Cardiac fibroblast (primary cell): ENCODE data around the gene BTF3.
"Not testable (repeated sequence)": the region's sequence is repeated elsewhere in the genome, so short reads cannot be mapped to it uniquely, and the experiment has no call there.

Experiments
- DNase-seq, 2 donors: peaks; one replicate each; pipeline versions ENCODE4 v3.0.0 to v3.0.0-alpha.2; 2010; ENCODE audit warnings: low read depth in 2 of 2
- H3K4me3 ChIP-seq, 2 donors: replicated peaks in 1 of 2; 1 replicate in 1 of 2; 2 replicates in 1 of 2; pipeline ENCODE4 v1.5.1; 2011; ENCODE audit warnings: low read depth in 2 of 2, low read length in 2 of 2, mild to moderate bottlenecking in 2 of 2, moderate library complexity in 1 of 2
- TF ChIP-seq, protein P1 (sequence below): IDR thresholded peaks from one replicate; pipeline ENCODE4 v1.5.1; 2011; ENCODE audit warnings: low read depth, mild to moderate bottlenecking, low read length, inconsistent platforms

Gene BTF3

DNA sequence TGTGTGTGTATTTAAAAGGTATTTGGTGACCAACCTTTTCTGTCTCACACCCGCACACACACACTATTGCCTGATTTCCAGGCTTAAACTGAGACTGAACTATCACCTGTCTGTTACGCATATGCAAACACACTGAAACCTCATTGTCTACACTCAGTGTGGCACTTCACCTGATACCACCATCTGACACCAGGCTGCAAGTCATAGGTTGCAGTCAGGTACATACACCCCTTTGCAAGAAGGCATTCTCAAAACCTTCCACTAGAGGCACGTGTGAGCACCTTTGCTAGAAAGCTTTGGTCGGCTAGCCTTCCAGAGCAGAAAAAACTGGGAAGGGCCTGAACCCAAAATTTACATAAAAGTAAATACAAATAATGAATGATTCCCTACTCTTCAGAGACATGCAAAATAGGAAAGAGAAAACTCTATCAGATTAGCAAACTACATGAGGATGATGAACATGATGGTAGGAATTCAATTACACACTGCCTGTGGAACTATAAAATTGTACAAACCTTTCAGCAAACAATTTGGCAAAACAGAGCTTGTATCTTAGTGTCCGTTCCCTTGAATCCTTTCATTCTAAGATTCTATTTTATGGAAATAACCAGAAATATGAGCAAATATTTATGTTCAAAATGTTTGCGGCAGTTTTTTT, 43.7 kb upstream of the BTF3 start:
- TF ChIP-seq, protein P1, sequence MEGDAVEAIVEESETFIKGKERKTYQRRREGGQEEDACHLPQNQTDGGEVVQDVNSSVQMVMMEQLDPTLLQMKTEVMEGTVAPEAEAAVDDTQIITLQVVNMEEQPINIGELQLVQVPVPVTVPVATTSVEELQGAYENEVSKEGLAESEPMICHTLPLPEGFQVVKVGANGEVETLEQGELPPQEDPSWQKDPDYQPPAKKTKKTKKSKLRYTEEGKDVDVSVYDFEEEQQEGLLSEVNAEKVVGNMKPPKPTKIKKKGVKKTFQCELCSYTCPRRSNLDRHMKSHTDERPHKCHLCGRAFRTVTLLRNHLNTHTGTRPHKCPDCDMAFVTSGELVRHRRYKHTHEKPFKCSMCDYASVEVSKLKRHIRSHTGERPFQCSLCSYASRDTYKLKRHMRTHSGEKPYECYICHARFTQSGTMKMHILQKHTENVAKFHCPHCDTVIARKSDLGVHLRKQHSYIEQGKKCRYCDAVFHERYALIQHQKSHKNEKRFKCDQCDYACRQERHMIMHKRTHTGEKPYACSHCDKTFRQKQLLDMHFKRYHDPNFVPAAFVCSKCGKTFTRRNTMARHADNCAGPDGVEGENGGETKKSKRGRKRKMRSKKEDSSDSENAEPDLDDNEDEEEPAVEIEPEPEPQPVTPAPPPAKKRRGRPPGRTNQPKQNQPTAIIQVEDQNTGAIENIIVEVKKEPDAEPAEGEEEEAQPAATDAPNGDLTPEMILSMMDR: peak; percentile 94
- peak; percentile 58 to 67 for DNase-seq
- no peak overlapping the region for H3K4me3 ChIP-seq

DNA sequence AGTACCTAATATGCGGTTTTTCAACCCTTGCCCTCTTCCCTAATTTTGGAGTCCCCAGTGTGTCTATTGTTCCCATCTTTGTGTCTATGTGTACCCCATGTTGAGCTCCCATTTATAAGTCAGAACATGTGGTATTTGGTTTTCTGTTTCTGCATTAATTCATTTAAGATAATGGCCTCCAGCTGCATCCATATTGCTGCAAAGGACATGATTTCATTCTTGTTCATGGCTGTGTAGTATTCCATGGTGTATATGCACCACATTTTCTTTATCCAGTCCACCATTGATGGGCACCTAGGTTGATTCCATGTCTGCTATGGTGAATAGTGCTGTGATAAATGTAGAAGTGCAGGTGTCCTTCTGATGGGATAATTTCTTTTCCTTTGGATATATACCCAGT, 41.8 kb upstream of the BTF3 start:
- not testable (repeated sequence) for H3K4me3 ChIP-seq, DNase-seq

DNA sequence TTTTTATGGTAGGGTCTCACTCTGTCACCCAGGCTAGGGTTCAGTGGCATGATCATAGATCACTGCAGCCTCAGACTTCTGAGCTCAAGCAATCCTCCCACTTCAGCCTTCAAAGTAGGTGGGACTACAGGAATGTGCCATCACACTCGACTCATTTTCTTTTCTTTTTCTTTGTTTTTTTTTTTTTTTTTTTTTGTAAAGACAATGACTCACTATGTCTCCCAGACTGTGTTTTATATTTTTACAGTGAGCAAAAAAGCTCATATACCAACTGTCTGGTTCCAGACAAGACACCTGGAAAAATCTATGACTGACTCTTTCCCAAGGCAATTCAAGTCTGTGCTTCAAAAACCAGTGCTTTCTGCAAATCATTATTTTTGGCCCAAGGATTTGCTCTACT, 38.9 kb upstream of the BTF3 start:
- DNase-seq: peak in 1 of 2 donors; percentile 59
- H3K4me3 ChIP-seq: no peak overlapping the region
- TF ChIP-seq, protein P1: no peak

DNA sequence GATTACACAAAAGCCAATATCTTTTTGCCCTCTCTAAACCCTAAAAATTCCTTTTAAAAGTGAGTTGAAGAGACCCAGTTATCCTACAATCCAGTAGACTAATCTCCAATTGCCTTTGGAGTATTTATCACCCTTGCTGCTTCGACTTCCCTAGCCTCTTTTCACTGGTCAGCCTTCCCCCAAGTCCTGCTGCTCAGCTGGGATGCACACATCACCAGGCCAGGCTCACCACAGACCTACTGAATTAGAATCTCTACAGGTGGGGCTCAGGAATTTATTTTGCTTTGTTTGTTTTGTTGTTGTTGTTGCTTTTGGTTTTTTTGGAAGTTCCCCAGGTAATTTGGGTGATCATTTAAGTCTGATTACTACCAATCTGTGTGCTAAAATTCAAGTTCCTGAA, 38.1 kb upstream of the BTF3 start:
- TF ChIP-seq, protein P1: no peak
- no peak for DNase-seq
- H3K4me3 ChIP-seq: no peak overlapping the region

DNA sequence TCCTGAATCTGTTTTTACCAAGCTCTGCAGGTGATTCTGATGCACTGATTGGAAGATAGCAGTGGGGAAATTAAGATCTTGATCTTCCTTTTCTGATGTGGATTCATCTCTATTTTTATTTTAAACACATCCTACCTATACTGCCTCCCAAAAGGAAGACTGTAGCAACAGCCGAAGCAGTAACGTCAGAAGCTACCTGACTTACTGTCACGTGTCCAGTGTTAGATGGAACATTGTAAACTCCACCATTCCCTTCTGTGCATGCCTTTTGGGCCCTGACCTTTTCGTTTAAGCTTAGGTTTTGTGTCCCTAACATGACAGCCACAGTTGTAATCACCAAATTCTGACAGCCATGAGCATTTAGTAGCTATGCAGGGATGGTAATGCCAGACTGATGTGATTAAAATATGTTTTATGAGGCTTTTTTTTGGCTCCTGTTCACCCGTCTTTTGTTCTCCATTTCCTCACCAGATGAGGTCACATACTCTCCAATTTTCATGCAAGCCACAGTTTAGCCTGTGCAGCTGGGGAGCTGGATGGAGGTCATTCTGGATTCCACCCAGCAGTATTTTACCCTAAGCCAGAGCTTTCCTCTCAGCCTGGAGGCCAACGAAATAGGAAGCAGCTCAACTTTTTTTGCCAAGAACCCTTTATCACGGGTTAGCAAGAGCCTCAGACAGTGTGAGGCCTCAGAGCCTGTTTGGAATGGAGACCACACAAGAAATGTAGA, 34.1 kb upstream of the BTF3 start:
- TF ChIP-seq, protein P1: no peak
- peak; percentile 72 to 73 for DNase-seq
- H3K4me3 ChIP-seq: no peak overlapping the region

DNA sequence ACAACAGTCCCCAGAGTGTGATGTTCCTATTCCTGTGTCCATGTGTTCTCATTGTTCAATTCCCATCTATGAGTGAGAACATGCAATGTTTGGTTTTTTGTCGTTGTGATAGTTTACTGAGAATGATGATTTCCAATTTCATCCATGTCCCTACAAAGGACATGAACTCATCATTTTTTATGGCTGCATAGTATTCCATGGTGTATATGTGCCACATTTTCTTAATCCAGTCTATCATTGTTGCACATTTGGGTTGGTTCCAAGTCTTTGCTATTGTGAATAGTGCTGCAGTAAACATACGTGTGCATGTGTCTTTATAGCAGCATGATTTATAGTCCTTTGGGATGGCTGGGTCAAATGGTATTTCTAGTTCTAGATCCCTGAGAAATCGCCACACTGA, 29.6 kb upstream of the BTF3 start:
- not testable (repeated sequence) for DNase-seq

DNA sequence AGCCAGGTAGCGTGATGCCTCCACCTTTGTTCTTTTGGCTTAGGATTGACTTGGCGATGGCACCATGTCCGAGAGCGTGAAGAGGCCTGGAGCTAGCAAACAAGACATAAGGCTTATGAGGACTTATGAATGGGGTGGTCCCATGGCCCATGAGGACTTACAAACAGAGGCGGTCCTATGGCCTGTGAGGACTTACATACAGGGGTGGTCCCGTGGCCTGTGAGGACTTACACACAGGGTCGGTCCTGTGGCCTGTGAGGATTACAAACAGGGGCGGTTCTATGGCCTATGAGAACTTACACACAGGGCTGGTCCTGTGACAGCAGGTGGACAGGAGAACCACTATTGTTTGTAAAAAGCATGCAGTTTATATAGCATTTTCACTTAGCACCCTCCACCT, 28.4 kb upstream of the BTF3 start:
- TF ChIP-seq, protein P1: no peak
- no peak for DNase-seq
- H3K4me3 ChIP-seq: no peak overlapping the region

More for the DNA sequence above, 29.6 kb upstream of the BTF3 start:
- not testable (repeated sequence) for H3K4me3 ChIP-seq

DNA sequence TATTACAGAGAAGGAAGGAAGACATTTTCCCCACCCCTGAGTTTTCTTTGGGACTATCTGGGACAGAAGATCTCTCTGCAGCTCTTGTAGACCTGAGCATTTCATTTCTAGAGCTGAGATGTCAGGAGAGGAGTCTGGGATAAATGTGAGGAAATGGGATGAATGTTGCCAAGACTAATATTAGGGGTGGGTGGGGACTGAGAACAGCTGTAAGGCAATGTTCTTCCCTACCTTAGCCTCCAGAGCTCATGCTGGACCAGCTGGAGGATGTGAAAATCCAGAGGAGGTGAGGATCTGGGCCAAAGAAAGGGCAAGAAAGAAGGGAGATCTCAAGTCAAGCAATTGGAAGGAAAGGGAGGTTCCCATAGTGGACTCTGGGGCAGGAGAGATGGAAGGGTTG, 26.6 kb upstream of the BTF3 start:
- DNase-seq: no peak
- TF ChIP-seq, protein P1: no peak
- H3K4me3 ChIP-seq: no peak overlapping the region
